Measurements from ENCODE around the gene NUMB.

DNA sequence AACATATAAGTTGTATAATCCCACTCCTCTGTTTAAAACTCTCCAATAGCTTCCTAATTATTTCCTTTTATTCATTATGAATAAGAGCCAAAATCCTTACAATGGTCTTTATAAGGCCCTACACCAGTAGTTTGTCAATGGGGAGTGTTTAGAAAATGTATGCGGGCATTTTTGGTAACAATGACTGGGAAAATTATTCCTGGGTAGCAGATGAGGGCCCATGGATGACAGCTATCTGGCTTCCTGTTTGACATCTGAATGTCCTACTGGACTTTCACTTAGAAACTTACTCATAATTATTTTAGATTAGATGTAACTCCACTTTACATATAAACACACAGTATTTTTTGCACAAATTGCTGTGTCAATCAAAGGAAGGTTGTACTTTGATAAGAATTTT, 119.8 kb downstream of the NUMB start:
- TF ChIP-seq POLR2A (IDR thresholded peaks at IDR 0.05): no peak
- TF ChIP-seq, protein P1, sequence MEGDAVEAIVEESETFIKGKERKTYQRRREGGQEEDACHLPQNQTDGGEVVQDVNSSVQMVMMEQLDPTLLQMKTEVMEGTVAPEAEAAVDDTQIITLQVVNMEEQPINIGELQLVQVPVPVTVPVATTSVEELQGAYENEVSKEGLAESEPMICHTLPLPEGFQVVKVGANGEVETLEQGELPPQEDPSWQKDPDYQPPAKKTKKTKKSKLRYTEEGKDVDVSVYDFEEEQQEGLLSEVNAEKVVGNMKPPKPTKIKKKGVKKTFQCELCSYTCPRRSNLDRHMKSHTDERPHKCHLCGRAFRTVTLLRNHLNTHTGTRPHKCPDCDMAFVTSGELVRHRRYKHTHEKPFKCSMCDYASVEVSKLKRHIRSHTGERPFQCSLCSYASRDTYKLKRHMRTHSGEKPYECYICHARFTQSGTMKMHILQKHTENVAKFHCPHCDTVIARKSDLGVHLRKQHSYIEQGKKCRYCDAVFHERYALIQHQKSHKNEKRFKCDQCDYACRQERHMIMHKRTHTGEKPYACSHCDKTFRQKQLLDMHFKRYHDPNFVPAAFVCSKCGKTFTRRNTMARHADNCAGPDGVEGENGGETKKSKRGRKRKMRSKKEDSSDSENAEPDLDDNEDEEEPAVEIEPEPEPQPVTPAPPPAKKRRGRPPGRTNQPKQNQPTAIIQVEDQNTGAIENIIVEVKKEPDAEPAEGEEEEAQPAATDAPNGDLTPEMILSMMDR (IDR thresholded peaks at IDR 0.05): no peak

All from adrenal gland (tissue), 5 donors.